Measurements from ENCODE around the gene JPH3. TPM values are rescaled to one million over a fixed set of nuclear protein-coding genes. Genes with fewer than 3 reads are reported as not detected.

Gene JPH3
- total and polyA plus RNA-seq, 4 donors = 12.6 to 79.7 (median 54.0) TPM

DNA sequence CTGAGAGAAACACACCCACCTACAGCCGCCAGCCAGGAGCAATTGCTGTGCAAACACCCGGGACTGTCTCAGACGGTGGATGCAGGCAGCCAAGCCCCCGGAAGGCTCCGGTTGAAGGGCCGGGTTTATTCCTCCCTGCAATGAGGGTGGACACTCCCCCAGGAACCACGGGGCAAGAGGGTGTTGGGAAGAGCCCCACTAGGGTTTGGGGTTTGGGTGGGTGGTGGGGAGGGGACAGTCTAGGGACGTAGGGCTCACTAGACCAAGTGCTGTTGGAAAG is 19.2 kb downstream of the JPH3 start:
- no peak overlapping the region for H3K4me3 ChIP-seq (ENCODE audit: low read depth, low read length)

DNA sequence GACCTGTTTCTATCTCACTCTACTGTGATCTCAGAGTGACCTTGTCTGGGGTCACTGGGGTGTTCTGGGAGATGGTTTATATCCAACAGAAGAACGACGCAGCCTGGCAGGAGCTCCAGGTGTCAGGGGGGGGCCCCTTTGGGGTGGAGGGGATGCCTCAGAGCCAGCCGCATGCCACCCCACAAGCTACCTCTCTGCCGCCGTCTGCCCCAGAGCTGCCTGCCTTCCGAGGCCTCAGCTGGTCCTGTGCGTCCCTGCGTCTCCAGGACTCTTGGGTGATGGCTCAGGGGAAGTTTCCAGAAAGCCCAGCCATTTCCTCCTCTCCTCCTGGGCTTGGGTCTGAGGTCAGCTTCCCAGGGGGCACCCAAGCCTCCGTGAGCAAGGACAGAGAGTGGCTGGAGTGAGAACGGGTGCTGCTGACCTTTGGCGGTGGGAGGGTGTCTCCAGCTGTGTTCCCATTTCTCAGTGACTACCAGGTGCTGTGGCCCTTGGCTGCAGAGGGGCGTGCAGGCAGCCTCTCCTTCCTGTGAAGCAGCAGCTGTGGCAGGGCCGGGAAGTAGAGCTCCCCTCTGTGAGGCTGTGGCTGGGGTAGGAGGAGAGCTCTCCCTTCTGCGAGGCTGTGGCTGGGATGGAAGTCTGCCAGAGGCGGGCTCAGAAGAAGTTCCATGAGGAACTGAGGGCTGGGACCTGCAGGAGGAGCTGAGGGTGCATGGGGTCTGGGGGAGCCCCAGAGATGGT is 19.8 kb downstream of the JPH3 start:
- Histone ChIP-seq H3K27ac (ENCODE audit: low read depth, low read length) (no peak overlapping the region), H3K36me3 (ENCODE audit: control insufficient read depth, insufficient read depth, low read length) (peaks cover 40% of the 10 kb centered on the region), H3K27me3 (ENCODE audit: control insufficient read depth, insufficient read depth, low read length) (no peaks in the 10 kb centered on the region), H3K9me3 (ENCODE audit: control insufficient read depth, insufficient read depth, low read length) (no peaks in the 10 kb centered on the region), H3K4me1 (ENCODE audit: control insufficient read depth, insufficient read depth, low read length) (no peaks in the 10 kb centered on the region), H3K4me3 (ENCODE audit: low read depth, low read length) (no peak overlapping the region)
- no peak for DNase-seq (ENCODE audit: low read depth in 4 of 6, low spot score in 6 of 6)
- 60% methylated on average over 12 of the region's 15 CpGs for WGBS (ENCODE audit: insufficient coverage)

More for the DNA sequence above, 19.2 kb downstream of the JPH3 start:
- no peaks in the 10 kb centered on the region for H3K9me3 ChIP-seq (ENCODE audit: control insufficient read depth, insufficient read depth, low read length)
- WGBS (ENCODE audit: insufficient coverage) = 68% methylated on average over 7 of the region's 8 CpGs
- no peak for DNase-seq (ENCODE audit: low read depth in 4 of 6, low spot score in 6 of 6)
- peaks cover 39% of the 10 kb centered on the region for H3K36me3 ChIP-seq (ENCODE audit: control insufficient read depth, insufficient read depth, low read length)
- no peaks in the 10 kb centered on the region for H3K4me1 ChIP-seq (ENCODE audit: control insufficient read depth, insufficient read depth, low read length)
- H3K27ac ChIP-seq (ENCODE audit: low read depth, low read length) = no peak overlapping the region
- H3K27me3 ChIP-seq (ENCODE audit: control insufficient read depth, insufficient read depth, low read length) = no peaks in the 10 kb centered on the region

GRCh38 chr16:87622756-87623319 is 20.5 kb downstream of the JPH3 start:
- no peaks in the 10 kb centered on the region for H3K9me3 ChIP-seq (ENCODE audit: control insufficient read depth, insufficient read depth, low read length)
- H3K27me3 ChIP-seq (ENCODE audit: control insufficient read depth, insufficient read depth, low read length) = no peaks in the 10 kb centered on the region
- H3K4me1 ChIP-seq (ENCODE audit: control insufficient read depth, insufficient read depth, low read length) = no peaks in the 10 kb centered on the region
- no peak overlapping the region for H3K27ac ChIP-seq (ENCODE audit: low read depth, low read length)
- WGBS (ENCODE audit: insufficient coverage) = 89% methylated on average over 9 of the region's 10 CpGs
- H3K4me3 ChIP-seq (ENCODE audit: low read depth, low read length) = no peak overlapping the region
- peaks cover 39% of the 10 kb centered on the region for H3K36me3 ChIP-seq (ENCODE audit: control insufficient read depth, insufficient read depth, low read length)
- no peak for DNase-seq (ENCODE audit: low read depth in 4 of 6, low spot score in 6 of 6)

DNA sequence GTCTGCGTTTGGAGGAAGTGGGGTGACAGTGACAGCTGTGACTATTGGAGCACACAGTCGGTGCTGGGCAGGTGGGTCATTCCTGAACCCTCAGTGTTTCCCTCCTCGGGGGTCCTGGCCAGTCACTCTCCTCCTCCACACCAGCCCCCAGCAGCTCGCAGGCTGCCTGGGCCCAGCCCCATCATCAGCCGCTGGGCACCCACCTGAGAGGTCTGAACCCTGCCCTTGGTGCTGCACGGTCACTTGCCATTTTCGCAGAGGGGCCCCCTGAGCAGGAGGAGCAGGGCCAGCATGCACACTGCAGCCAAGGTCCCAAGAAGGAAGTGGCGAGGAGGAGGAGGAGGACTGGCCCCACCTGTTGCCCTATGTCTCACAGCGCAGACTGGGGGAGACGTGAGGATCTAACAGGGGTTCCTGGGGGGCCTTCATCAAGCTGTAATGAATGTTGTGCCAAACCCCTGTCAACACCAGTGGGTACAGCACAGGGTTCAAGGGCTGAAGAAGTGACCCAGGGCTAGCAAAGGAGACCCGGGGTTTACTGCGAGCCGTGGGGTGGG is 23.0 kb downstream of the JPH3 start:
- DNase-seq (ENCODE audit: low read depth in 4 of 6, low spot score in 6 of 6) = no peak
- no peak overlapping the region for H3K4me3 ChIP-seq (ENCODE audit: low read depth, low read length)
- H3K36me3 ChIP-seq (ENCODE audit: control insufficient read depth, insufficient read depth, low read length) = peaks cover 42% of the 10 kb centered on the region
- WGBS (ENCODE audit: insufficient coverage) = 79% methylated on average over 13 of the region's 13 CpGs
- no peaks in the 10 kb centered on the region for H3K27me3 ChIP-seq (ENCODE audit: control insufficient read depth, insufficient read depth, low read length)
- H3K27ac ChIP-seq (ENCODE audit: low read depth, low read length) = no peak overlapping the region
- H3K9me3 ChIP-seq (ENCODE audit: control insufficient read depth, insufficient read depth, low read length) = no peaks in the 10 kb centered on the region
- no peaks in the 10 kb centered on the region for H3K4me1 ChIP-seq (ENCODE audit: control insufficient read depth, insufficient read depth, low read length)

DNA sequence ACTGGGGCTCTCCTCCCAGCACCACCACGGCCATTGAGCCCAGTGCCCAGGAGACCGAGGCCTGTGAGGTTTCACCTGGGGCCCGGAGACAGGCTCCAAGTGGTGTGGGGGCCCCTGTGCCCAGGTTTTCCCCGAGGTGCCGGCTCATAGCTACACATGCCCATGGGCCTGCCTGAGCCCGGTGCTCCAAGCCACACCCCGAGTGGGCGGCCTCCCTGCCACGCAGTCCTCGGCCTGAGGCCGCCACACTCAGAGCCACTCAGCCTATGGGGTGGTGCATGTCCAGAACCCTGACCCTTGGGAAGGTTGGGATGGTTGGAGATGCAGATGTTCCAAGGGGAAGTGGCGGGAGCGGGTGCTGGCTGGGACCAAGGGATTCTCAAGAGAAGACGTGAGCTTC is 24.1 kb downstream of the JPH3 start:
- Histone ChIP-seq H3K9me3 (ENCODE audit: control insufficient read depth, insufficient read depth, low read length) (peaks cover 6% of the 10 kb centered on the region), H3K4me3 (ENCODE audit: low read depth, low read length) (no peak overlapping the region), H3K36me3 (ENCODE audit: control insufficient read depth, insufficient read depth, low read length) (peaks cover 35% of the 10 kb centered on the region), H3K27ac (ENCODE audit: low read depth, low read length) (no peak overlapping the region), H3K27me3 (ENCODE audit: control insufficient read depth, insufficient read depth, low read length) (no peaks in the 10 kb centered on the region), H3K4me1 (ENCODE audit: control insufficient read depth, insufficient read depth, low read length) (no peaks in the 10 kb centered on the region)
- no peak for DNase-seq (ENCODE audit: low read depth in 4 of 6, low spot score in 6 of 6)
- WGBS (ENCODE audit: insufficient coverage) = 91% methylated on average over 14 of the region's 14 CpGs

GRCh38 chr16:87626905-87627304 is 24.6 kb downstream of the JPH3 start:
- Histone ChIP-seq H3K4me3 (ENCODE audit: low read depth, low read length) (no peak overlapping the region), H3K9me3 (ENCODE audit: control insufficient read depth, insufficient read depth, low read length) (peaks cover 6% of the 10 kb centered on the region), H3K4me1 (ENCODE audit: control insufficient read depth, insufficient read depth, low read length) (no peaks in the 10 kb centered on the region), H3K27ac (ENCODE audit: low read depth, low read length) (no peak overlapping the region), H3K27me3 (ENCODE audit: control insufficient read depth, insufficient read depth, low read length) (no peaks in the 10 kb centered on the region), H3K36me3 (ENCODE audit: control insufficient read depth, insufficient read depth, low read length) (peaks cover 33% of the 10 kb centered on the region)
- WGBS (ENCODE audit: insufficient coverage) = 81% methylated on average over 6 of the region's 6 CpGs
- DNase-seq (ENCODE audit: low read depth in 4 of 6, low spot score in 6 of 6) = no peak

DNA sequence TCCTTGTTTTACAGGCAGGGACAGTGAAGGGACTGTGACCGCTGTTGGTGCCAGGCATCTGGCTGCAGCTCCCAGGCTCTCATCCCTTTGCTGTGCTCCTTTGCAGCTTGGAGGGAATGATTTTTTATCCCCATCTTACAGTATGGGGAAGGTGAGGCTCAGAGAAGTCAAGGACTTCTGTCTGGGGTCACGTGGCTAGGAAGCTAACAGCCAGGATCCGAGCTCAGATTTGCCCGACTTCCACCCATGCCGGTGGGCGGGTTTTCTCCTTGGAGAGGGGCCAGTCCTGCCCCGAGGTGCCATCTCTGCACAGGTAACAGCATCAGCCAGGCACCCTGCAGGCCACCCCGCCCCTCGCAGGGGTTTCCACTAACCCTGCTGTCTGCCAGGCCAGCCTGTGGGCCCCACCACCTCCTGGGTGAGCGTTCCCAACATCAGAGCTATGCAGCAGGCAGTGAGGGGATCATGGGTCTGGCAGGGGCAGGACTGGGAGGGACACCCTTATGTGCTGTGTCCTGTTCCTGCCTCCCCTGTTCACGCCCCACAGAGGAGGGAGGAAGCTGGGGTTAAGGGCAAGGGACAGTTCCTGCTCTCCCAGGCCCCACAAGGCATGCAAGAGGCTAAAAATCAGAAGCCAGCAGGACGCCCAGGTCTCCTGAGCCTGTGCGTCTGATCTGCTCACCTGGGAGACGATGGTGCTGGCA is 25.4 kb downstream of the JPH3 start:
- Histone ChIP-seq H3K36me3 (ENCODE audit: control insufficient read depth, insufficient read depth, low read length) (peaks cover 31% of the 10 kb centered on the region), H3K4me1 (ENCODE audit: control insufficient read depth, insufficient read depth, low read length) (no peaks in the 10 kb centered on the region), H3K27ac (ENCODE audit: low read depth, low read length) (no peak overlapping the region), H3K9me3 (ENCODE audit: control insufficient read depth, insufficient read depth, low read length) (peaks cover 6% of the 10 kb centered on the region), H3K4me3 (ENCODE audit: low read depth, low read length) (no peak overlapping the region), H3K27me3 (ENCODE audit: control insufficient read depth, insufficient read depth, low read length) (no peaks in the 10 kb centered on the region)
- DNase-seq (ENCODE audit: low read depth in 4 of 6, low spot score in 6 of 6) = no peak
- 81% methylated on average over 14 of the region's 14 CpGs for WGBS (ENCODE audit: insufficient coverage)

- Histone ChIP-seq H3K27me3 (ENCODE audit: control insufficient read depth, insufficient read depth, low read length) (no peaks in the 10 kb centered on the region), H3K9me3 (ENCODE audit: control insufficient read depth, insufficient read depth, low read length) (peaks cover 6% of the 10 kb centered on the region), H3K4me3 (ENCODE audit: low read depth, low read length) (no peak overlapping the region), H3K27ac (ENCODE audit: low read depth, low read length) (no peak overlapping the region), H3K36me3 (ENCODE audit: control insufficient read depth, insufficient read depth, low read length) (peaks cover 27% of the 10 kb centered on the region), H3K4me1 (ENCODE audit: control insufficient read depth, insufficient read depth, low read length) (no peaks in the 10 kb centered on the region)
- 87% methylated on average over 25 of the region's 25 CpGs for WGBS (ENCODE audit: insufficient coverage)
- no peak for DNase-seq (ENCODE audit: low read depth in 4 of 6, low spot score in 6 of 6)
Measured at GRCh38 chr16:87628246-87628923, 26.1 kb downstream of the JPH3 start.

GRCh38 chr16:87628940-87629339 is 26.6 kb downstream of the JPH3 start:
- Histone ChIP-seq H3K27me3 (ENCODE audit: control insufficient read depth, insufficient read depth, low read length) (no peaks in the 10 kb centered on the region), H3K27ac (ENCODE audit: low read depth, low read length) (no peak overlapping the region)
- 78% methylated on average over 5 of the region's 7 CpGs for WGBS (ENCODE audit: insufficient coverage)

More at GRCh38 chr16:87628940-87629339, 26.6 kb downstream of the JPH3 start:
- Histone ChIP-seq H3K4me1 (ENCODE audit: control insufficient read depth, insufficient read depth, low read length) (no peaks in the 10 kb centered on the region), H3K9me3 (ENCODE audit: control insufficient read depth, insufficient read depth, low read length) (peaks cover 6% of the 10 kb centered on the region), H3K36me3 (ENCODE audit: control insufficient read depth, insufficient read depth, low read length) (peaks cover 24% of the 10 kb centered on the region), H3K4me3 (ENCODE audit: low read depth, low read length) (no peak overlapping the region)
- DNase-seq (ENCODE audit: low read depth in 4 of 6, low spot score in 6 of 6) = no peak

Data from spinal cord (tissue), 10 donors.